ENCODE data around the gene TTC28. TPM values are rescaled to one million over a fixed set of nuclear protein-coding genes. Genes with fewer than 3 reads are reported as not detected.
"Not testable (repeated sequence)": the region's sequence is repeated elsewhere in the genome, so short reads cannot be mapped to it uniquely, and the experiment has no call there.

TTC28 gene
- polyA plus RNA-seq, 1 donor from 2014 or later, result 14.8 TPM

DNA sequence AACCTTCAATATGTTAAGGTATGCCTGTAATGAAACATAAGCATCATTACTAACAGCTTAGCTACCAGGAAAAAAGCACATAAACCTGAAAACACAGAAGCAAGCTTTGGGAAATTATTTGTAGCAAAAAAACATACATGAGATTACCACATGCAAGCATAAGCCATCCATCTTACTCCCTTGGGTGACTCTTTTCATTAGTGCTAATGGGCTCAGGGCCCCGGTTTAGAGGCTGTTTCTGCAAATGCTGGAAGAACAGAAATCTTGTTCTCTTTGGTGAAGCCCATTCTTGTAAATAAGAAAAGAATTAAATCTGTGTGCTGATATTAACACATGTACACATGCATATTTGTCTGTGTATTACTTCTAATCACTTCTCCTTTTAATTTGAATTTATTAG, 314.3 kb downstream of the TTC28 start:
- Histone ChIP-seq H3K9me3 (ENCODE audit: low read length) (peaks cover 4% of the 10 kb centered on the region), H3F3A (ENCODE audit: insufficient read depth, low read length, poor library complexity, severe bottlenecking) (no peaks in the 10 kb centered on the region), H3K27me3 (ENCODE audit: insufficient read depth, low read depth, low read length) (no peaks in the 10 kb centered on the region), H3K9me2 (ENCODE audit: insufficient read depth, low read length) (no peaks in the 10 kb centered on the region), H2AFZ (ENCODE audit: low read depth, low read length) (no peak overlapping the region), H3K4me2 (ENCODE audit: low read length) (no peak overlapping the region), H3K79me2 (replicated peaks; ENCODE audit: insufficient read depth, low read length) (peaks cover 41% of the 10 kb centered on the region), H3K9ac (ENCODE audit: low read length) (no peak overlapping the region), H4K20me1 (ENCODE audit: insufficient read depth) (no peaks in the 10 kb centered on the region), H3K36me3 (ENCODE audit: insufficient read depth, low read length) (no peaks in the 10 kb centered on the region), H3K27ac (ENCODE audit: low read length) (no peak overlapping the region), H3K4me3 (ENCODE audit: low read length) (no peak overlapping the region)
- no peak for TF ChIP-seq EZH2 (IDR thresholded peaks at IDR 0.05; ENCODE audit: borderline replicate concordance, insufficient read depth, low read length, poor library complexity, severe bottlenecking)
- TF ChIP-seq POLR2AphosphoS5 (IDR thresholded peaks at IDR 0.05), result no peak
- TF ChIP-seq SMC3 (conservative IDR thresholded peaks at IDR 0.05; ENCODE audit: poor library complexity), result no peak
- TF ChIP-seq RAD21 (conservative IDR thresholded peaks at IDR 0.05), result no peak
- no peak for TF ChIP-seq MXI1 (conservative IDR thresholded peaks at IDR 0.05; ENCODE audit: poor library complexity, severe bottlenecking)
- TF ChIP-seq, protein P1, sequence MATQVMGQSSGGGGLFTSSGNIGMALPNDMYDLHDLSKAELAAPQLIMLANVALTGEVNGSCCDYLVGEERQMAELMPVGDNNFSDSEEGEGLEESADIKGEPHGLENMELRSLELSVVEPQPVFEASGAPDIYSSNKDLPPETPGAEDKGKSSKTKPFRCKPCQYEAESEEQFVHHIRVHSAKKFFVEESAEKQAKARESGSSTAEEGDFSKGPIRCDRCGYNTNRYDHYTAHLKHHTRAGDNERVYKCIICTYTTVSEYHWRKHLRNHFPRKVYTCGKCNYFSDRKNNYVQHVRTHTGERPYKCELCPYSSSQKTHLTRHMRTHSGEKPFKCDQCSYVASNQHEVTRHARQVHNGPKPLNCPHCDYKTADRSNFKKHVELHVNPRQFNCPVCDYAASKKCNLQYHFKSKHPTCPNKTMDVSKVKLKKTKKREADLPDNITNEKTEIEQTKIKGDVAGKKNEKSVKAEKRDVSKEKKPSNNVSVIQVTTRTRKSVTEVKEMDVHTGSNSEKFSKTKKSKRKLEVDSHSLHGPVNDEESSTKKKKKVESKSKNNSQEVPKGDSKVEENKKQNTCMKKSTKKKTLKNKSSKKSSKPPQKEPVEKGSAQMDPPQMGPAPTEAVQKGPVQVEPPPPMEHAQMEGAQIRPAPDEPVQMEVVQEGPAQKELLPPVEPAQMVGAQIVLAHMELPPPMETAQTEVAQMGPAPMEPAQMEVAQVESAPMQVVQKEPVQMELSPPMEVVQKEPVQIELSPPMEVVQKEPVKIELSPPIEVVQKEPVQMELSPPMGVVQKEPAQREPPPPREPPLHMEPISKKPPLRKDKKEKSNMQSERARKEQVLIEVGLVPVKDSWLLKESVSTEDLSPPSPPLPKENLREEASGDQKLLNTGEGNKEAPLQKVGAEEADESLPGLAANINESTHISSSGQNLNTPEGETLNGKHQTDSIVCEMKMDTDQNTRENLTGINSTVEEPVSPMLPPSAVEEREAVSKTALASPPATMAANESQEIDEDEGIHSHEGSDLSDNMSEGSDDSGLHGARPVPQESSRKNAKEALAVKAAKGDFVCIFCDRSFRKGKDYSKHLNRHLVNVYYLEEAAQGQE (IDR thresholded peaks at IDR 0.05; ENCODE audit: borderline replicate concordance), result no peak
- TF ChIP-seq TAF1 (IDR thresholded peaks at IDR 0.05; ENCODE audit: low read depth), result no peak
- TF ChIP-seq, protein P2, sequence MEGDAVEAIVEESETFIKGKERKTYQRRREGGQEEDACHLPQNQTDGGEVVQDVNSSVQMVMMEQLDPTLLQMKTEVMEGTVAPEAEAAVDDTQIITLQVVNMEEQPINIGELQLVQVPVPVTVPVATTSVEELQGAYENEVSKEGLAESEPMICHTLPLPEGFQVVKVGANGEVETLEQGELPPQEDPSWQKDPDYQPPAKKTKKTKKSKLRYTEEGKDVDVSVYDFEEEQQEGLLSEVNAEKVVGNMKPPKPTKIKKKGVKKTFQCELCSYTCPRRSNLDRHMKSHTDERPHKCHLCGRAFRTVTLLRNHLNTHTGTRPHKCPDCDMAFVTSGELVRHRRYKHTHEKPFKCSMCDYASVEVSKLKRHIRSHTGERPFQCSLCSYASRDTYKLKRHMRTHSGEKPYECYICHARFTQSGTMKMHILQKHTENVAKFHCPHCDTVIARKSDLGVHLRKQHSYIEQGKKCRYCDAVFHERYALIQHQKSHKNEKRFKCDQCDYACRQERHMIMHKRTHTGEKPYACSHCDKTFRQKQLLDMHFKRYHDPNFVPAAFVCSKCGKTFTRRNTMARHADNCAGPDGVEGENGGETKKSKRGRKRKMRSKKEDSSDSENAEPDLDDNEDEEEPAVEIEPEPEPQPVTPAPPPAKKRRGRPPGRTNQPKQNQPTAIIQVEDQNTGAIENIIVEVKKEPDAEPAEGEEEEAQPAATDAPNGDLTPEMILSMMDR (IDR thresholded peaks at IDR 0.05; ENCODE audit: poor library complexity, severe bottlenecking), result no peak
- no peak for TF ChIP-seq EP300 (conservative IDR thresholded peaks at IDR 0.05; ENCODE audit: poor library complexity, severe bottlenecking)

DNA sequence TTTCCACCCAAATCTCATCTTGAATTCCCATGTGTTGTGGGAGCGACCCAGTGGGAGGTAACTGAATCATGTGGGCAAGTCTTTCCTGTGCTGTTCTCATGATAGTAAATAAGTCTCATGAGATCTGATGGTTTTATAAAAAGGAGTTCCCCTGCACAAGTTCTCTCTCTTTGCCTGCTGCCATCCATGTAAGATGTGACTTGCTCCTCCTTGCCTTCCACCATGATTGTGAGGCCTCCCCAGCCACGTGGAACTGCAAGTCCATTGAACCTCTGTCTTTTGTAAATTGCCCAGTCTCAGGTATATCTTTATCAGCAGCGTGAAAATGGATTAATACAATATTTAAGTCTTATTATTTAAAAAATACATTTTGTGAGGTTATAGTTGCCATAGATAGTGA, 315.5 kb downstream of the TTC28 start:
- H3K9me3 ChIP-seq (ENCODE audit: low read length); H3K9ac ChIP-seq (ENCODE audit: low read length); H3K4me2 ChIP-seq (ENCODE audit: low read length): not testable (repeated sequence)

DNA sequence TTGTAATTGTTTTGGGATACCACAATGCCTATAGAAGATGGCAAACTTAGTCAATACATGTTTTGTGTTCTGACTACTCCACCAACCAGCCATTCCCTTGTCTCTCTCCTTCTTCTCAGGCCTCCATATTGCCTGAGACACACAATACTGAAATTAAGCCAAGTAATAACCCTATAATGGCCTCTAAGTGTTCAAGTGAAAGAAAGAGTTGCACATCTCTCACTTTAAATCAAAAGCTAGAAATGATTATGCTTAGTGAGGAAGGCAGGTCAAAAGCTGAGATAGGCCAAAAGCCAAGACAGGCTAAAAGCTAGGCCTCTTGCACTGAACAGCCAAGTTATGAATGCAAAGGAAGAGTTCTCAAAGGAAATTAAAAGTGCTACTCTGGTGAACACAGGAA, 318.7 kb downstream of the TTC28 start:
- Histone ChIP-seq H3F3A (ENCODE audit: insufficient read depth, low read length, poor library complexity, severe bottlenecking) (no peaks in the 10 kb centered on the region), H2AFZ (ENCODE audit: low read depth, low read length) (no peak overlapping the region), H3K27me3 (ENCODE audit: insufficient read depth, low read depth, low read length) (no peaks in the 10 kb centered on the region), H3K4me2 (ENCODE audit: low read length) (no peak overlapping the region), H3K36me3 (ENCODE audit: insufficient read depth, low read length) (no peaks in the 10 kb centered on the region), H3K4me3 (ENCODE audit: low read length) (no peak overlapping the region), H3K9me2 (ENCODE audit: insufficient read depth, low read length) (no peaks in the 10 kb centered on the region), H4K20me1 (ENCODE audit: insufficient read depth) (no peaks in the 10 kb centered on the region), H3K9ac (ENCODE audit: low read length) (no peak overlapping the region), H3K9me3 (ENCODE audit: low read length) (peaks cover 4% of the 10 kb centered on the region), H3K27ac (ENCODE audit: low read length) (no peak overlapping the region), H3K79me2 (replicated peaks; ENCODE audit: insufficient read depth, low read length) (peaks cover 3% of the 10 kb centered on the region)
- TF ChIP-seq EZH2 (IDR thresholded peaks at IDR 0.05; ENCODE audit: borderline replicate concordance, insufficient read depth, low read length, poor library complexity, severe bottlenecking) (no peak), TAF1 (IDR thresholded peaks at IDR 0.05; ENCODE audit: low read depth) (no peak), SMC3 (conservative IDR thresholded peaks at IDR 0.05; ENCODE audit: poor library complexity) (no peak), MXI1 (conservative IDR thresholded peaks at IDR 0.05; ENCODE audit: poor library complexity, severe bottlenecking) (no peak), RAD21 (conservative IDR thresholded peaks at IDR 0.05) (no peak), POLR2AphosphoS5 (IDR thresholded peaks at IDR 0.05) (no peak), EP300 (conservative IDR thresholded peaks at IDR 0.05; ENCODE audit: poor library complexity, severe bottlenecking) (no peak)
- TF ChIP-seq, protein P2 (IDR thresholded peaks at IDR 0.05; ENCODE audit: poor library complexity, severe bottlenecking), result no peak
- TF ChIP-seq, protein P1 (IDR thresholded peaks at IDR 0.05; ENCODE audit: borderline replicate concordance), result no peak

More for the DNA sequence above, 315.5 kb downstream of the TTC28 start:
- not testable (repeated sequence) for H4K20me1 ChIP-seq (ENCODE audit: insufficient read depth); H2AFZ ChIP-seq (ENCODE audit: low read depth, low read length); H3K4me3 ChIP-seq (ENCODE audit: low read length); H3K27ac ChIP-seq (ENCODE audit: low read length); H3K9me2 ChIP-seq (ENCODE audit: insufficient read depth, low read length); H3K27me3 ChIP-seq (ENCODE audit: insufficient read depth, low read depth, low read length); H3F3A ChIP-seq (ENCODE audit: insufficient read depth, low read length, poor library complexity, severe bottlenecking); H3K36me3 ChIP-seq (ENCODE audit: insufficient read depth, low read length)
- peaks cover 33% of the 10 kb centered on the region for H3K79me2 ChIP-seq (replicated peaks; ENCODE audit: insufficient read depth, low read length)

Data from neural cell (in vitro differentiated cells).